Lower leg skin (tissue), 3 donors: ENCODE results near the gene MIA2.

Source experiments
- POLR2A ChIP-seq, 2 donors: fragments of 450-650 bp; IDR thresholded peaks; one replicate each; pipeline ENCODE4 v1.6.1; 2016 to 2017; ENCODE audit warnings: antibody characterized with exemption in 2 of 2, mild to moderate bottlenecking in 1 of 2, moderate library complexity in 1 of 2
- TF ChIP-seq, protein P1 (sequence below), 3 donors: fragments of 450-650 bp; IDR thresholded peaks; one replicate each; pipeline ENCODE4 v1.5.1; 2016; ENCODE audit warnings: antibody characterized with exemption in 3 of 3, mild to moderate bottlenecking in 3 of 3, moderate library complexity in 2 of 3

DNA sequence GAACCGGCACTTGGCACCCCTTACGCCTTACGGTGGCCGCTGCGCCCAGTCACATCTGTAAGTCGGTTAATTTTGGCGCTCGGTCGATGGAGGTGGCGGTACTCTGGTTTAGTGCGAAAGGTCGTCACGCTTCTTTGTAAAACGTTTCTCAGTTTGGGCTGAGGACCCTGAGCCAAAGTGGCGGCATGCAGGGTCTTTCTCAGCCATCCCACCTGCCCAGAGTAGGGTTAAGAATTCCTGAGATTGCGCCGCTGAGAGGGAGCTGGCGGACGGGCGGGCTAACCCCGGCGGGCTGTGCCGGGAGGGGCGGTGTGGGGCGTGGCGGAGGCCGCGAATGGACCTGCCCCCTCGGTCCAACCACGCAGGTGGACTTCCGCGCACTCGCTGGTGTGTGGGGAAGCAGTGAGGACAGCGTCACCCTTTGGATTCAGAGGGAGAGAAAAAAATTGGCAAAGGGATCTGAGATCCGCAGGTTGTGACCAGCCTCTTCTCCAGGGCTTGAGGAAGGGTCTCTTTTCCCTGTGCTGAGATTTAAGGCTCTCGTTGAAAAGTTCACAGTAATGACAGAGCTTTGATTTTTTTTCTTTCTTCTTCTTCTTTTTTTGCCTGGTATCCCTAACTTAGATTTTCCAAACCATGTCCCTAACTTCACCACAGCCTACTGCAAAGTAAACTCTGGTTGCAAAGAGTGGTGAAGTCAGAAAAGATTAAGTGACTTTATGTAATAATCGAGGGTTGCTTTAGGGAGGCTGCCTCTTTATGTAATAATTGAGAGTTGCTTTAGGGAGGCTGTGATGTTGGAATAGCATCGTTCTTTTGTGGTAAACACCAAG is 199.1 kb downstream of the MIA2 start:
- TF ChIP-seq, protein P1, sequence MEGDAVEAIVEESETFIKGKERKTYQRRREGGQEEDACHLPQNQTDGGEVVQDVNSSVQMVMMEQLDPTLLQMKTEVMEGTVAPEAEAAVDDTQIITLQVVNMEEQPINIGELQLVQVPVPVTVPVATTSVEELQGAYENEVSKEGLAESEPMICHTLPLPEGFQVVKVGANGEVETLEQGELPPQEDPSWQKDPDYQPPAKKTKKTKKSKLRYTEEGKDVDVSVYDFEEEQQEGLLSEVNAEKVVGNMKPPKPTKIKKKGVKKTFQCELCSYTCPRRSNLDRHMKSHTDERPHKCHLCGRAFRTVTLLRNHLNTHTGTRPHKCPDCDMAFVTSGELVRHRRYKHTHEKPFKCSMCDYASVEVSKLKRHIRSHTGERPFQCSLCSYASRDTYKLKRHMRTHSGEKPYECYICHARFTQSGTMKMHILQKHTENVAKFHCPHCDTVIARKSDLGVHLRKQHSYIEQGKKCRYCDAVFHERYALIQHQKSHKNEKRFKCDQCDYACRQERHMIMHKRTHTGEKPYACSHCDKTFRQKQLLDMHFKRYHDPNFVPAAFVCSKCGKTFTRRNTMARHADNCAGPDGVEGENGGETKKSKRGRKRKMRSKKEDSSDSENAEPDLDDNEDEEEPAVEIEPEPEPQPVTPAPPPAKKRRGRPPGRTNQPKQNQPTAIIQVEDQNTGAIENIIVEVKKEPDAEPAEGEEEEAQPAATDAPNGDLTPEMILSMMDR (IDR thresholded peaks at IDR 0.05): peak in 1 of 3 donors; percentile 10
- TF ChIP-seq POLR2A (IDR thresholded peaks at IDR 0.05): no peak
